Measurements from ENCODE around the gene SCD5.

DNA sequence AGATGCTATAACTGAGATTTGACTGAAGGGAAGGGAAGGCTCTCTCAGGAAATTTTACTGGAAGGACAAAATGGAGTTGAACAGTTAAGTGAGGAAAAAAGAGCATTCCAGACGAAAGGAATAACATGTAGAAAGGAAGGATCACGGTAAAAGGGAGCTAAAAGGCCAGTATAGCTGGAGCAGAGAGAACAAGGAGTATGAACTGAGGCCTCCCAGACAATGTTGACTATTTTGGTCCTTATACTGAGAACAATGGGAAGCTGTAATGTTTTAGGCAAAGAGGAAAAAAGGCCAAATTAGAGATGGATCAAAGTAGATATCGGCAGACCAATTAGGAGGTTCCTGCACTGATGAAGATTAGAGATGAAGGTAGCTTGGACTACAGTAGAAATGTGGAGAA lies 26.8 kb upstream of the SCD5 start:
- no peak for TF ChIP-seq KLF6 (CRISPR knock-in tag; IDR thresholded peaks at IDR 0.05; ENCODE audit: borderline replicate concordance)
- no peak for TF ChIP-seq CBX2 (IDR thresholded peaks at IDR 0.05; ENCODE audit: insufficient read depth, low read length, poor library complexity, severe bottlenecking)
- no peak for TF ChIP-seq CTCF (IDR thresholded peaks at IDR 0.05 in 2 of 3, conservative IDR thresholded peaks at IDR 0.05 in 1 of 3; ENCODE audit: insufficient read depth in 2 of 3, low read depth in 1 of 3, low read length in 3 of 3)
- no peak for TF ChIP-seq EZH2 (IDR thresholded peaks at IDR 0.05; ENCODE audit: borderline replicate concordance, low read depth, low read length)
- TF ChIP-seq MLX (CRISPR knock-in tag; conservative IDR thresholded peaks at IDR 0.05), result no peak
- TF ChIP-seq USF2 (CRISPR knock-in tag; IDR thresholded peaks at IDR 0.05), result no peak
- TF ChIP-seq E2F1 (CRISPR knock-in tag; IDR thresholded peaks at IDR 0.05), result no peak
- no peak for TF ChIP-seq CHD2 (IDR thresholded peaks at IDR 0.05; ENCODE audit: low read depth, low read length)
- no peak for TF ChIP-seq SMAD3 (CRISPR knock-in tag; conservative IDR thresholded peaks at IDR 0.05)
- TF ChIP-seq KDM1A (IDR thresholded peaks at IDR 0.05), result no peak
- TF ChIP-seq POLR2A (conservative IDR thresholded peaks at IDR 0.05), result peak; percentile 44; the same call in 1 of the 2 replicates
